ENCODE data around the gene LYRM2.
"Not testable (repeated sequence)": the region's sequence is repeated elsewhere in the genome, so short reads cannot be mapped to it uniquely, and the experiment has no call there.

Gene LYRM2

GRCh38 chr6:89637960-89638319 lies 607 bp downstream of the LYRM2 start:
- Histone ChIP-seq H3K4me3 (ENCODE audit: low read length) (peak overlapping the region; percentile 82), H3K79me2 (ENCODE audit: low read length) (peaks cover 4% of the 10 kb centered on the region; the same call in 1 of the 2 replicates), H3K4me2 (ENCODE audit: low read depth, low read length) (peak overlapping the region; percentile 88), H3K9me3 (replicated peaks; ENCODE audit: insufficient read depth, low read length) (no peaks in the 10 kb centered on the region), H3K36me3 (replicated peaks; ENCODE audit: insufficient read depth, low read length) (no peaks in the 10 kb centered on the region), H3K4me1 (ENCODE audit: low read length) (0 out of 2 replicates have a peak, but pooled peaks cover 2% of the 10 kb centered on the region), H3K27ac (ENCODE audit: low read length) (peak overlapping the region; percentile 80), H3K9ac (ENCODE audit: low read length) (peak overlapping the region; percentile 84), H3K9me2 (replicated peaks; ENCODE audit: insufficient read depth, low read length) (no peaks in the 10 kb centered on the region), H3K27me3 (replicated peaks; ENCODE audit: insufficient read depth, low read length) (no peaks in the 10 kb centered on the region), H3F3A (ENCODE audit: insufficient read depth, low read length) (peaks cover 7% of the 10 kb centered on the region), H4K20me1 (ENCODE audit: insufficient read depth, low read length) (no peaks in the 10 kb centered on the region), H2AFZ (ENCODE audit: low read length) (peak overlapping the region; percentile 78)
- no peak for DNase-seq
- TF ChIP-seq EZH2phosphoT487 (IDR thresholded peaks at IDR 0.05; ENCODE audit: low read length): no peak
- TF ChIP-seq, protein P1, sequence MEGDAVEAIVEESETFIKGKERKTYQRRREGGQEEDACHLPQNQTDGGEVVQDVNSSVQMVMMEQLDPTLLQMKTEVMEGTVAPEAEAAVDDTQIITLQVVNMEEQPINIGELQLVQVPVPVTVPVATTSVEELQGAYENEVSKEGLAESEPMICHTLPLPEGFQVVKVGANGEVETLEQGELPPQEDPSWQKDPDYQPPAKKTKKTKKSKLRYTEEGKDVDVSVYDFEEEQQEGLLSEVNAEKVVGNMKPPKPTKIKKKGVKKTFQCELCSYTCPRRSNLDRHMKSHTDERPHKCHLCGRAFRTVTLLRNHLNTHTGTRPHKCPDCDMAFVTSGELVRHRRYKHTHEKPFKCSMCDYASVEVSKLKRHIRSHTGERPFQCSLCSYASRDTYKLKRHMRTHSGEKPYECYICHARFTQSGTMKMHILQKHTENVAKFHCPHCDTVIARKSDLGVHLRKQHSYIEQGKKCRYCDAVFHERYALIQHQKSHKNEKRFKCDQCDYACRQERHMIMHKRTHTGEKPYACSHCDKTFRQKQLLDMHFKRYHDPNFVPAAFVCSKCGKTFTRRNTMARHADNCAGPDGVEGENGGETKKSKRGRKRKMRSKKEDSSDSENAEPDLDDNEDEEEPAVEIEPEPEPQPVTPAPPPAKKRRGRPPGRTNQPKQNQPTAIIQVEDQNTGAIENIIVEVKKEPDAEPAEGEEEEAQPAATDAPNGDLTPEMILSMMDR (IDR thresholded peaks at IDR 0.05; ENCODE audit: low read length): no peak
- no peak for TF ChIP-seq EZH2 (optimal IDR thresholded peaks at IDR 0.05; ENCODE audit: low read depth, low read length)

DNA sequence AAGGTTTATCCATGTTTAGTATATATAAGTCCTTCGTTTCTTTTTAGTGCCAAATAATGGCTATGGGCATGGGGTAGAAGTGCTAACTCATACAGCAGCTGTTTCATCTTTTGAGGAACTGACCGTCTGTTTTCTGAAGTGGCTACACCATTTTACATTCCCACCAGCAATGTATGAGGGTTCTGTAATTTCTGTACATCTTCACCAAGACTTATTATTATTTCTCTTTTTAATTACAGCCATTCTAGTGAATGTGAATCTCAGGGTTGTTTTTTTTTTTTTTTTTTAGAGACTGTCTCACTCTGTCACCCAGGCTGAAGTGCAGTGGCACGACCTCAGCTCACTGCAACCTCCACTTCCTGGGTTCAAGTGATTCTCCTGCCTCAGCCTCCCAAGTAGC lies 2.1 kb downstream of the LYRM2 start:
- not testable (repeated sequence) for H3K79me2 ChIP-seq (ENCODE audit: low read length); H3K9me2 ChIP-seq (replicated peaks; ENCODE audit: insufficient read depth, low read length); H4K20me1 ChIP-seq (ENCODE audit: insufficient read depth, low read length); H3K36me3 ChIP-seq (replicated peaks; ENCODE audit: insufficient read depth, low read length); H3F3A ChIP-seq (ENCODE audit: insufficient read depth, low read length); H2AFZ ChIP-seq (ENCODE audit: low read length); H3K4me1 ChIP-seq (ENCODE audit: low read length); DNase-seq; H3K9me3 ChIP-seq (replicated peaks; ENCODE audit: insufficient read depth, low read length); H3K27me3 ChIP-seq (replicated peaks; ENCODE audit: insufficient read depth, low read length); H3K9ac ChIP-seq (ENCODE audit: low read length); H3K27ac ChIP-seq (ENCODE audit: low read length); H3K4me2 ChIP-seq (ENCODE audit: low read depth, low read length); H3K4me3 ChIP-seq (ENCODE audit: low read length)

DNA sequence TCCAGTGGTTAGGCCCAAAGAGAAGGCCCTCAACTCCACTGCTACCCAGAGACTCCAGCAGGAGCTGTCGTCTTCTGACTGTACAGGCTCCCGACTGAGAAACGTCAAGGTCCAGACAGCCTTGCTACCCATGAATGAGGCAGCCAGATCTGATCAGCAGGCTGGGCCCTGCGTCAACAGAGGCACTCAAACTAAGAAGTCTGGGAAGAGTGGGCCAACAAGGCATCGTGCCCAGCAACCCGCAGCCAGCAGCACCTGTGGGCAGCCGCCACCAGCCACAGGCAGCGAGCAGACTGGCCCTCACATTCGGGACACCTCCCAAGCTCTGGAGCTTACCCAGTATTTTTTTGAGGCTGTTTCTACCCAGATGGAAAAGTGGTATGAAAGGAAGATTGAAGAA lies 8.1 kb downstream of the LYRM2 start:
- Histone ChIP-seq H3K9me2 (replicated peaks; ENCODE audit: insufficient read depth, low read length) (no peaks in the 10 kb centered on the region), H3K4me2 (ENCODE audit: low read depth, low read length) (no peak overlapping the region), H3K36me3 (replicated peaks; ENCODE audit: insufficient read depth, low read length) (no peaks in the 10 kb centered on the region), H3K79me2 (ENCODE audit: low read length) (no peaks in the 10 kb centered on the region), H3K4me3 (ENCODE audit: low read length) (no peak overlapping the region), H3K9me3 (replicated peaks; ENCODE audit: insufficient read depth, low read length) (no peaks in the 10 kb centered on the region), H3K27ac (ENCODE audit: low read length) (no peak overlapping the region), H3K4me1 (ENCODE audit: low read length) (peaks cover 11% of the 10 kb centered on the region; the same call in 1 of the 2 replicates), H4K20me1 (ENCODE audit: insufficient read depth, low read length) (no peaks in the 10 kb centered on the region), H2AFZ (ENCODE audit: low read length) (no peak overlapping the region), H3F3A (ENCODE audit: insufficient read depth, low read length) (no peaks in the 10 kb centered on the region; the same call in 1 of the 2 replicates), H3K27me3 (replicated peaks; ENCODE audit: insufficient read depth, low read length) (no peaks in the 10 kb centered on the region), H3K9ac (ENCODE audit: low read length) (no peak overlapping the region)
- DNase-seq: no peak
- TF ChIP-seq EZH2 (optimal IDR thresholded peaks at IDR 0.05; ENCODE audit: low read depth, low read length): no peak
- no peak for TF ChIP-seq EZH2phosphoT487 (IDR thresholded peaks at IDR 0.05; ENCODE audit: low read length)
- TF ChIP-seq, protein P1 (IDR thresholded peaks at IDR 0.05; ENCODE audit: low read length): no peak

DNA sequence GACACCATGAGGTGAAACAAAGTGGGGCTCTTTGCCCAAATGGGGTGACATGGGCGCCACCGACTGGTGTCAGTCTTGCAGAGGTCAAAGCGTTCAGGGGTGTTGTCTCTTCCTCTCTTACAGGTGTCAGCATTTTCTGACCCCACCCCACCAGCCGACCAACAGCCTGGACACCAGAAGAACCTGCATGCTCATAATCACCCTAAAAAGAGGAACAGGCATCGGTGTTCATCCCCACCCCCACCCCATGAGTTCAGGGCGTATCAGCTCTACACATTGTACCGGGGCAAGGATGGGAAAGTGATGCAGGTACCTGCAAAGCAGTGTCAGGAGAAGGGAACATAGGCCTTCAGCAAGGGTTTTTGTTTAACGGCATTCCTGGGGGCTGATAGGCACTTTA lies 14.8 kb downstream of the LYRM2 start:
- H3K27me3 ChIP-seq (replicated peaks; ENCODE audit: insufficient read depth, low read length): no peaks in the 10 kb centered on the region
- TF ChIP-seq, protein P1 (IDR thresholded peaks at IDR 0.05; ENCODE audit: low read length): no peak
- TF ChIP-seq EZH2phosphoT487 (IDR thresholded peaks at IDR 0.05; ENCODE audit: low read length) (no peak), EZH2 (optimal IDR thresholded peaks at IDR 0.05; ENCODE audit: low read depth, low read length) (no peak)
- no peak overlapping the region for H3K4me2 ChIP-seq (ENCODE audit: low read depth, low read length)
- no peak for DNase-seq
- H3K4me1 ChIP-seq (ENCODE audit: low read length): no peaks in the 10 kb centered on the region
- no peaks in the 10 kb centered on the region for H3K9me2 ChIP-seq (replicated peaks; ENCODE audit: insufficient read depth, low read length)
- no peaks in the 10 kb centered on the region for H4K20me1 ChIP-seq (ENCODE audit: insufficient read depth, low read length)
- H3K4me3 ChIP-seq (ENCODE audit: low read length): no peak overlapping the region
- no peak overlapping the region for H3K27ac ChIP-seq (ENCODE audit: low read length)
- H3K79me2 ChIP-seq (ENCODE audit: low read length): no peaks in the 10 kb centered on the region
- no peaks in the 10 kb centered on the region for H3F3A ChIP-seq (ENCODE audit: insufficient read depth, low read length)
- H3K36me3 ChIP-seq (replicated peaks; ENCODE audit: insufficient read depth, low read length): no peaks in the 10 kb centered on the region
- no peaks in the 10 kb centered on the region for H3K9me3 ChIP-seq (replicated peaks; ENCODE audit: insufficient read depth, low read length)
- H2AFZ ChIP-seq (ENCODE audit: low read length): no peak overlapping the region
- H3K9ac ChIP-seq (ENCODE audit: low read length): no peak overlapping the region

Data from MM.1S (cell line).